ENCODE results near the gene KRT32.

DNA sequence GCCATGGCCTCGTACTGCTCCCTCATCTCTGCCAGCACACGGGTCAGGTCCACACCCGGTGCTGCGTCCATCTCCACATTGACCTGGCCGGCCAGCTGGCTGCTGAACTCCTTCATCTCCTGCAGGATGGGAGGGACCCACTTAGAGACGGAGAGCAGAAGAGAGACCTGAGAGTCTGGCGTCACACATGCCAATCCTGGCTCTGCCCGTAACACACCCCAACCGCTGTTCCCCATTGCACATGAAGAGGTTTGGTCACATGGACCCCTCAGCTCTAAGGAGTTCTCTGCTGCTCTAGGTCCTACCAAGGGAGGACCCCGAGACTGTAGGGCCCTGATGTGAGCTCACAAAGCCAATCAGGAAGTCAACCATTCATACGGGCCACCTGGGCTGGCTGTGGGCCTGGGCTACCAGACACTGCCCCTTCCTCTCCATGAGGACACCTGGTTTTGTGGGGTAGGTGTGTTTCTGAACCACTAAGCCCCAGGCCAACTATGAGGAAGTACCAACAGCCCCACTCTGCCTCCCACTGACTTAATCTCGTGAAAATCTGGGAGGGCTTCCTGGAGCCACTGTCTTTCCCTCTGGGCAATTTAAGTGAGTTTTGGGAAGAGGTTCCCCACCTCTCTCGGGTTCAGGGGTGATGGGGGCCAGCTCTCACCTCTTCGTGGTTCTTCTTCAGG lies 49.1 kb upstream of the KRT32 start:
- TF ChIP-seq SIN3A (IDR thresholded peaks at IDR 0.05; ENCODE audit: borderline replicate concordance, insufficient read depth, low read depth, low read length) (no peak), TCF7L2 (IDR thresholded peaks at IDR 0.05; ENCODE audit: low read depth, low read length) (no peak)
- TF ChIP-seq, protein P1, sequence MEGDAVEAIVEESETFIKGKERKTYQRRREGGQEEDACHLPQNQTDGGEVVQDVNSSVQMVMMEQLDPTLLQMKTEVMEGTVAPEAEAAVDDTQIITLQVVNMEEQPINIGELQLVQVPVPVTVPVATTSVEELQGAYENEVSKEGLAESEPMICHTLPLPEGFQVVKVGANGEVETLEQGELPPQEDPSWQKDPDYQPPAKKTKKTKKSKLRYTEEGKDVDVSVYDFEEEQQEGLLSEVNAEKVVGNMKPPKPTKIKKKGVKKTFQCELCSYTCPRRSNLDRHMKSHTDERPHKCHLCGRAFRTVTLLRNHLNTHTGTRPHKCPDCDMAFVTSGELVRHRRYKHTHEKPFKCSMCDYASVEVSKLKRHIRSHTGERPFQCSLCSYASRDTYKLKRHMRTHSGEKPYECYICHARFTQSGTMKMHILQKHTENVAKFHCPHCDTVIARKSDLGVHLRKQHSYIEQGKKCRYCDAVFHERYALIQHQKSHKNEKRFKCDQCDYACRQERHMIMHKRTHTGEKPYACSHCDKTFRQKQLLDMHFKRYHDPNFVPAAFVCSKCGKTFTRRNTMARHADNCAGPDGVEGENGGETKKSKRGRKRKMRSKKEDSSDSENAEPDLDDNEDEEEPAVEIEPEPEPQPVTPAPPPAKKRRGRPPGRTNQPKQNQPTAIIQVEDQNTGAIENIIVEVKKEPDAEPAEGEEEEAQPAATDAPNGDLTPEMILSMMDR (IDR thresholded peaks at IDR 0.05), result no peak

Data from Panc1 (cell line).